ENCODE results near the gene FUT1.

DNA sequence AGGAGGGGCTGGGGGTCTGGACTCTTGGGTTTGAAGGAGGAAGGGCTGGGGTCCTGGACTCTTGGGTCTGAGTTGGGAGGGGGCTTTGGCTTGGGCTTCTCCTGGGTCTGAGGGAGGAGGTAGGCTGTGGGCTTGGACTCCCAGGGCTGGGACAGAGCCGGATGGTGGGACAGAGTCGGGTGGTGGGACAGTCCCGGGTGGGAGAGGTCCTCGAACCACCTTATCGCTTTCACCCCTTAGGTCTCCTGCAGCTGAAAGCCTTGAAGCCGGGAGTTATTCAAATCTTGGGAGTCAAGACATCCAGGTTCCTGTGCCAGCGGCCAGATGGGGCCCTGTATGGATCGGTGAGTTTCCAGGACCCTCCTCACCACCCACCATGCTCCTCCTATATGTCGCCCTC lies 4.2 kb upstream of the FUT1 start:
- TF ChIP-seq GATA2 (IDR thresholded peaks at IDR 0.05; ENCODE audit: low read depth, low read length) (no peak), GATA3 (IDR thresholded peaks at IDR 0.05; ENCODE audit: low read depth, low read length) (no peak)

All from SH-SY5Y (cell line).